AG04449 (cell line): ENCODE results near the gene LTO1.

Experiments used
- CTCF ChIA-PET: fragments of 350-600 bp; formaldehyde crosslinking; extraction: SDS; loops from one replicate; lab custom pipeline; 2021; ENCODE audit warnings: antibody characterized with exemption; lab: Yijun Ruan, JAX
- POLR2A ChIA-PET: fragments of 400-600, 350-600 bp; formaldehyde crosslinking; extraction: SDS; loops from one replicate; lab custom pipeline; 2020; ENCODE audit warnings: antibody characterized with exemption, inconsistent platforms; lab: Yijun Ruan, JAX
- DNase-seq: peaks from one replicate; pipeline ENCODE4 v3.0.0-alpha.2; 2010; ENCODE audit warnings: low read depth, low spot score
- H3K4me3 ChIP-seq: 2 replicates; pipeline ENCODE4 v1.5.1; 2011; ENCODE audit warnings: low read depth, mild to moderate bottlenecking, control low read depth, low read length
- TF ChIP-seq, protein P1 (sequence below): IDR thresholded peaks from one replicate; pipeline ENCODE4 v1.5.1; 2011; ENCODE audit warnings: mild to moderate bottlenecking, moderate library complexity, low read length, control low read depth, inconsistent platforms; ENCODE audit not compliant: insufficient read depth; ENCODE audit errors: missing control alignments

The LTO1 gene

DNA sequence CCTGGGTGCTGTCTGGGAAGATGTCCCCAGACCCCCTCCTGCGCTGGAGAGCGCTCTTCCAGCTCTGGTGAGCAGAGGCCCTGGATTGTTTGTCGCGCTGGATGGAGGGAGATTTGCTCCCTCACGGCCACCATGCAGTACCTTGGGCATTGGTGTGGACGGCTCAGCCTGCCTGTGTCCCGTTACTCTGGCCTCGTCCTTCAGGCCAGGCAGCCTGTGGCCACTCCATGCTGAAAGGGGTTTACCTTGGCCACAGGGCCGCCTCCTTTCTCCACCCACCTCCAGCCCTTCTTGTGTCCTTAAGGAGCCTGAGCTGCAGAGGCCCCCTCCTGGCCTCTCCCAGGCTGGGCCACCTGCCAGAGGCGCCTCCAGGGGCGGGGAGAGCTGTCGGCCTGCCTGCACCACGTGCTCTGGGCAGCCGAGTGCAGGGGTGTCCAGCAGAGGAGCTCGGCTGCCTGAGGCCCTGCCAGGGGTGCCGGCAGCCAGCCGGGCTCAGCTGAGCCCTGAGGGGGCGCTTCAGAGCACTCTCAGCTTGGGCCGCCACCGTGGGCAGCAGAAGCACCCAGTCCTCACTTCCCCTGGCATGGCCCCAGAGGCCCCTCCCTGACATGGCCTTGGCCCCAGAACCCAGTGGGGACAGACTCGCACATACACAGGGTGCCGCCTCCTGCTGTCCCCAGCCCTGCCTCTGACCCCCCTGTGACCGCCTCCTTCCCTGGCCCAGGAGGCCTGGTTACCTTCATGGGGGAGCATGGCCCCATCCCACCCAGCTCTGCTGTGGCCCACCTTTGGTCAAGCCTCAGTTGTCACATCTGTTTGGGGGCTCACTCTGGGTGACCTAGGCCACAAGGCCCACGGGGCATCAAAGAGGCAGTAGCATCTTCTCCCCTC is 30.8 kb downstream of the LTO1 start:
- H3K4me3 ChIP-seq, result peak overlapping the region; percentile 99
- POLR2A ChIA-PET, result interaction anchor here (0.6 to 9.5 kb wide), 19 partner anchors 9 to 544 kb away, joined by 3 to 98 read pairs (median 5); partner anchors contain the start of gene LTO1
- CTCF ChIA-PET, result interaction anchor here (0.7 to 6.3 kb wide), 46 partner anchors 12 to 600 kb away, joined by 3 to 168 read pairs (median 3); partner anchors contain the start of genes LTO1 and MYEOV
- DNase-seq, result peak; percentile 63
- TF ChIP-seq, protein P1, sequence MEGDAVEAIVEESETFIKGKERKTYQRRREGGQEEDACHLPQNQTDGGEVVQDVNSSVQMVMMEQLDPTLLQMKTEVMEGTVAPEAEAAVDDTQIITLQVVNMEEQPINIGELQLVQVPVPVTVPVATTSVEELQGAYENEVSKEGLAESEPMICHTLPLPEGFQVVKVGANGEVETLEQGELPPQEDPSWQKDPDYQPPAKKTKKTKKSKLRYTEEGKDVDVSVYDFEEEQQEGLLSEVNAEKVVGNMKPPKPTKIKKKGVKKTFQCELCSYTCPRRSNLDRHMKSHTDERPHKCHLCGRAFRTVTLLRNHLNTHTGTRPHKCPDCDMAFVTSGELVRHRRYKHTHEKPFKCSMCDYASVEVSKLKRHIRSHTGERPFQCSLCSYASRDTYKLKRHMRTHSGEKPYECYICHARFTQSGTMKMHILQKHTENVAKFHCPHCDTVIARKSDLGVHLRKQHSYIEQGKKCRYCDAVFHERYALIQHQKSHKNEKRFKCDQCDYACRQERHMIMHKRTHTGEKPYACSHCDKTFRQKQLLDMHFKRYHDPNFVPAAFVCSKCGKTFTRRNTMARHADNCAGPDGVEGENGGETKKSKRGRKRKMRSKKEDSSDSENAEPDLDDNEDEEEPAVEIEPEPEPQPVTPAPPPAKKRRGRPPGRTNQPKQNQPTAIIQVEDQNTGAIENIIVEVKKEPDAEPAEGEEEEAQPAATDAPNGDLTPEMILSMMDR, result peak; percentile 48

DNA sequence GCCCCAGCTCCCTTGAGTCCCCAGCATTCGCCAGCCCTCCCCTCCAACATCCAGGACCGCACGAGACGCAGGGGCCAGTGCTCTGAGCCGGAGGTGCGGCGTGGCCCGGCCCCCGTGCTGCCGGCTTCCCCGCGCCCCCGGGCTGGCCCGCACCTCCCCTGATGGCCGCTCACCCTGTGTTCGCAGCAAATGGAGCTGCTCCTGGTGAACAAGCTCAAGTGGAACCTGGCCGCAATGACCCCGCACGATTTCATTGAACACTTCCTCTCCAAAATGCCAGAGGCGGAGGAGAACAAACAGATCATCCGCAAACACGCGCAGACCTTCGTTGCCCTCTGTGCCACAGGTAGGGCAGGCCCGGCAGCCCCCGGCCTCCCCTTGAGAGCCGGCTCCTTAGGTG is 31.5 kb downstream of the LTO1 start:
- ChIA-PET POLR2A (interaction anchor here (0.7 to 9.5 kb wide), 14 partner anchors 10 to 542 kb away, joined by 3 to 98 read pairs (median 6); partner anchors contain the start of gene LTO1), CTCF (interaction anchor here (0.7 to 6.3 kb wide), 44 partner anchors 13 to 599 kb away, joined by 3 to 168 read pairs (median 4); partner anchors contain the start of genes LTO1, MYEOV and SMIM38)
- H3K4me3 ChIP-seq, result peak overlapping the region; percentile 99
- no peak for DNase-seq
- TF ChIP-seq, protein P1, result no peak

DNA sequence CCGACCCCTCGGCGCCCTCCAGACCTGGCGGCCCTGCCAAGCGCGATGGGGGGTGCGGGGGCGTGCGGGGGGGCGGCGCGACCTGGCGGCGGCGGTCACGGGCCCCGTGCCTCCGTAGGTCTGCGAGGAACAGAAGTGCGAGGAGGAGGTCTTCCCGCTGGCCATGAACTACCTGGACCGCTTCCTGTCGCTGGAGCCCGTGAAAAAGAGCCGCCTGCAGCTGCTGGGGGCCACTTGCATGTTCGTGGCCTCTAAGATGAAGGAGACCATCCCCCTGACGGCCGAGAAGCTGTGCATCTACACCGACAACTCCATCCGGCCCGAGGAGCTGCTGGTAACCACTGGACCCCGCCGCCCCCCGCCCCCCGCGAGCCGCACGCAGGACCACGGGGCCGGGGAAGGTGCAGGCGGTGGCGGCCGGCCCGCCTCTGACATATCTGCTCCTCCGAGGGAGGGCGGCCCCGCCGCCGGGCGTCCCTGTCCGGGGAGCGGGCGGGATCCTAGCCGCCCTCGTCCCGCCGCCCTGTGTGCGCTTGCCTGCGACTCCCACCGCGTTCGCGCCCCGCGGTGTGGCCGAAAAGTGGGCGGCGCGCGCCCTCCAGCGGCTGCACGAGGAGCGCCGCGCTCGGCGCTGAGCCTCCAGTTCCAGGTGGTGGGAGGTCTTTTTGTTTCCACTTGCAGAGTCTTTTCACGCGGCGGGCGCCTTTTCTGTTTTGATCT is 32.1 kb downstream of the LTO1 start:
- peak overlapping the region; percentile 99 for H3K4me3 ChIP-seq
- TF ChIP-seq, protein P1, result peak; percentile 89
- DNase-seq, result no peak
- ChIA-PET POLR2A (interaction anchor here (0.6 to 9.5 kb wide), 9 partner anchors 146 to 542 kb away, joined by 3 to 98 read pairs (median 4); no protein-coding TSS in a partner anchor), CTCF (interaction anchor here (0.6 to 6.3 kb wide), 35 partner anchors 14 to 599 kb away, joined by 3 to 168 read pairs (median 4); partner anchors contain the start of genes LTO1, MYEOV and SMIM38)

DNA sequence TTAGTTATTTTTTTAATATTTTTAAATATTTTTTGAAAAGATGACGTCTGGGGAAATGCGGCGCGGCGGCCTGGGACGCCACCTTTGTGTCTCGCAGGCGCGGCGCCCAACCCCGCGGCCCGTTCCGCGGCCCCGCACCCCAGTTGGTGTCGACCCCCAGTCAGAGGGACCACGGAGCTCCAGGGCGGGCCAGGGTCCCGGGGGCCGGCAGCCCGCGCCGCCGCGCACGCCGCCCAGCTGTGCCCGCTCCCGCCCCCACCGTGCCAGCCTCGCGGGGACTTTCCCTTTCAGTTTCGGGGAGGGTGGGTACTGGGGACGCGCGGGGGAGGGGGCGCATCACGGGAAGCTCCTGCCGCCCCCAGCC is 32.6 kb downstream of the LTO1 start:
- TF ChIP-seq, protein P1, result no peak
- no peak for DNase-seq
- ChIA-PET POLR2A (interaction anchor here (0.6 to 9.5 kb wide), 6 partner anchors 15 to 350 kb away, joined by 3 to 98 read pairs (median 6); no protein-coding TSS in a partner anchor), CTCF (interaction anchor here (0.6 to 6.3 kb wide), 22 partner anchors 14 to 598 kb away, joined by 3 to 168 read pairs (median 4); partner anchors contain the start of genes LTO1, MYEOV and SMIM38)
- peak overlapping the region; percentile 99 for H3K4me3 ChIP-seq

DNA sequence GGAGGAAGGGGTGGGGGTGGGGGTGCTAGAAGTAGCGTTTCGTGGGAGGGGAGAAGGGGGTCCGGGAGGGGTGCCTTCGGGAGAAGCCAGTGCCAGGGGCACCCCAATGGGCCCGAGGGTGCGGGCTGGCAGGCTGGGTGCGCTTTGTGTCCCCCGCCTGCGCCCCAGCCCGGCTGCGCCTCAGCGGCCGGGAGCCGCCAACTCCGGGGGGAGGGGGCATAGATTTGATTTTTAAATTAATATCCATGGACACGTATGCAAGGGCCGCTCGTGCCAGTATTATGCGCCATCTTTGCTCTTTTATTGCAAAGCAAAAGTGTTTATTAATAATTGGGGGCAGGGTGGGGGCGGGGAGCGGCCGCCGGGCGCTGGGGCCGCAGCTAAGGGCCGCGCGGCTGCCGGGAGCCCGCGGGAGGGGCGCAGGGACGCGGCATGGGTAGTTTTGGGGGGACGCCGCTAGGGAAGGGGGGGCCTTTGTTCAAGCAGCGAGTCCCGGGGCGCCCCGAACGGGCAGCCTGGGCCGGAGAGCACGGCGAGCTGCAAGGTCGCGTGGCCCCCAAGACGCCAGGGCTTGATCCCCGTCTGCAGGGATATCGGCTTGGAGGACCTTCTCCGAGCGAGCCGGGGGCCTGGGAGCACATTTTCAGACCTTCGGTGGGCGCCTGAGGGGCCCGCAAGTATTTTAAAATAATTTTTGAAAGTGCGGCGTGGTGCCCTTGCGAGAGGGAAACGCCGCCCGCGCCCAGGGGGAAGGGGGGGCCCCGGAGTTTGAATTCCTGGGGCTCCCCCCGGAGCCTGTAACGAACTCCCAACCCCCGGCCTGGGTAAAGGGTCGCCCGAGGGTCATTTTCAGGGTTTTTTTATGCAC is 33.2 kb downstream of the LTO1 start:
- POLR2A ChIA-PET, result interaction anchor here (1.1 to 9.5 kb wide), 5 partner anchors 16 to 349 kb away, joined by 3 to 98 read pairs (median 7); no protein-coding TSS in a partner anchor
- H3K4me3 ChIP-seq, result peak overlapping the region; percentile 99
- TF ChIP-seq, protein P1, result no peak
- DNase-seq, result no peak
- CTCF ChIA-PET, result interaction anchor here (0.9 to 6.3 kb wide), 14 partner anchors 29 to 598 kb away, joined by 3 to 168 read pairs (median 4); partner anchors contain the start of gene MYEOV
